Measurements from ENCODE around the gene SLC25A21.

GRCh38 chr14:36988989-36989388 lies 183.4 kb downstream of the SLC25A21 start:
- TF ChIP-seq, protein P1, sequence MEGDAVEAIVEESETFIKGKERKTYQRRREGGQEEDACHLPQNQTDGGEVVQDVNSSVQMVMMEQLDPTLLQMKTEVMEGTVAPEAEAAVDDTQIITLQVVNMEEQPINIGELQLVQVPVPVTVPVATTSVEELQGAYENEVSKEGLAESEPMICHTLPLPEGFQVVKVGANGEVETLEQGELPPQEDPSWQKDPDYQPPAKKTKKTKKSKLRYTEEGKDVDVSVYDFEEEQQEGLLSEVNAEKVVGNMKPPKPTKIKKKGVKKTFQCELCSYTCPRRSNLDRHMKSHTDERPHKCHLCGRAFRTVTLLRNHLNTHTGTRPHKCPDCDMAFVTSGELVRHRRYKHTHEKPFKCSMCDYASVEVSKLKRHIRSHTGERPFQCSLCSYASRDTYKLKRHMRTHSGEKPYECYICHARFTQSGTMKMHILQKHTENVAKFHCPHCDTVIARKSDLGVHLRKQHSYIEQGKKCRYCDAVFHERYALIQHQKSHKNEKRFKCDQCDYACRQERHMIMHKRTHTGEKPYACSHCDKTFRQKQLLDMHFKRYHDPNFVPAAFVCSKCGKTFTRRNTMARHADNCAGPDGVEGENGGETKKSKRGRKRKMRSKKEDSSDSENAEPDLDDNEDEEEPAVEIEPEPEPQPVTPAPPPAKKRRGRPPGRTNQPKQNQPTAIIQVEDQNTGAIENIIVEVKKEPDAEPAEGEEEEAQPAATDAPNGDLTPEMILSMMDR (IDR thresholded peaks at IDR 0.05) = no peak
- TF ChIP-seq POLR2AphosphoS5 (IDR thresholded peaks at IDR 0.05) = no peak
- TF ChIP-seq EP300 (IDR thresholded peaks at IDR 0.05) = no peak

All from stomach (tissue), 4 donors.